GM06990 (cell line): Measurements from ENCODE around the gene SYCE1L.

Source experiments
- DNase-seq: peaks from one replicate; pipeline ENCODE4 v3.0.0-alpha.2; 2011; ENCODE audit not compliant: insufficient read length; ENCODE audit errors: extremely low read depth
- H3K27me3 ChIP-seq: replicated peaks from 2 replicates; pipeline ENCODE4 v1.6.0; 2011; ENCODE audit warnings: low read length; ENCODE audit not compliant: control insufficient read depth, insufficient read depth
- H3K36me3 ChIP-seq: 2 replicates; pipeline ENCODE4 v1.5.1; 2011; ENCODE audit warnings: low read length; ENCODE audit not compliant: control insufficient read depth, insufficient read depth
- H3K4me3 ChIP-seq: replicated peaks from 2 replicates; pipeline ENCODE4 v1.5.1; 2011; ENCODE audit warnings: low read depth, mild to moderate bottlenecking, control low read depth, low read length
- CTCF ChIP-seq: IDR thresholded peaks from 2 replicates; pipeline ENCODE4 v1.5.1; 2011; ENCODE audit warnings: low read length, control low read depth, mild to moderate bottlenecking, inconsistent platforms; ENCODE audit not compliant: insufficient read depth, poor library complexity, severe bottlenecking

Gene SYCE1L

GRCh38 chr16:77168901-77169300, 30.3 kb upstream of the SYCE1L start:
- TF ChIP-seq CTCF, result no peak
- no peaks in the 10 kb centered on the region; the same call in 1 of the 2 replicates for H3K27me3 ChIP-seq

GRCh38 chr16:77169650-77170236, 29.5 kb upstream of the SYCE1L start:
- no peaks in the 10 kb centered on the region; the same call in 1 of the 2 replicates for H3K27me3 ChIP-seq
- H3K36me3 ChIP-seq, result no peaks in the 10 kb centered on the region
- H3K4me3 ChIP-seq, result no peak overlapping the region
- DNase-seq, result no peak
- TF ChIP-seq CTCF, result peak; percentile 75

More at GRCh38 chr16:77168901-77169300, 30.3 kb upstream of the SYCE1L start:
- H3K4me3 ChIP-seq, result no peak overlapping the region
- no peak for DNase-seq
- no peaks in the 10 kb centered on the region for H3K36me3 ChIP-seq

GRCh38 chr16:77170805-77171204, 28.4 kb upstream of the SYCE1L start:
- no peak for TF ChIP-seq CTCF
- H3K36me3 ChIP-seq, result no peaks in the 10 kb centered on the region
- H3K4me3 ChIP-seq, result no peak overlapping the region
- no peak for DNase-seq
- no peaks in the 10 kb centered on the region; the same call in 1 of the 2 replicates for H3K27me3 ChIP-seq

GRCh38 chr16:77171745-77172635, 27.2 kb upstream of the SYCE1L start:
- no peak for DNase-seq
- H3K4me3 ChIP-seq, result no peak overlapping the region
- TF ChIP-seq CTCF, result peak; percentile 60
- H3K27me3 ChIP-seq, result no peaks in the 10 kb centered on the region; the same call in 1 of the 2 replicates
- no peaks in the 10 kb centered on the region for H3K36me3 ChIP-seq

GRCh38 chr16:77172951-77173350, 26.3 kb upstream of the SYCE1L start:
- DNase-seq, result no peak
- no peak for TF ChIP-seq CTCF
- Histone ChIP-seq H3K27me3 (no peaks in the 10 kb centered on the region), H3K4me3 (no peak overlapping the region), H3K36me3 (no peaks in the 10 kb centered on the region)
